ENCODE data around the gene LPP.

- TF ChIP-seq CTCF (IDR thresholded peaks at IDR 0.05) (no peak), POLR2A (IDR thresholded peaks at IDR 0.05) (no peak)
Observed at GRCh38 chr3:188506446-188506845, 352.5 kb downstream of the LPP start.

Data from Peyer's patch (tissue), 4 donors.